B cell (primary cell): ENCODE data around the gene LONP1.

Source experiments
- CTCF ChIP-seq: fragments of 200-600 bp; IDR thresholded peaks from one replicate; pipeline ENCODE4 v1.8.0; 2022; ENCODE audit warnings: antibody characterized with exemption, mild to moderate bottlenecking
- EZH2 ChIP-seq: IDR thresholded peaks from 2 replicates; pipeline ENCODE4 v1.6.1; 2012; ENCODE audit warnings: borderline replicate concordance, low read depth, mild to moderate bottlenecking, moderate library complexity, low read length; ENCODE audit not compliant: insufficient read depth, poor library complexity, severe bottlenecking

GRCh38 chr19:5643060-5643459 is 76.9 kb downstream of the LONP1 start:
- TF ChIP-seq CTCF (no peak), EZH2 (no peak)
